Putamen (tissue), 1 donor: ENCODE results near the gene CFAP61.
A peak's percentile ranks its signal among the peaks of the same experiment; 100 is the strongest.

Experiments
- DNase-seq: peaks from one replicate; pipeline ENCODE4 v3.0.0-alpha.2; 2016; ENCODE audit warnings: low spot score

The CFAP61 gene

GRCh38 chr20:20398123-20398522 lies 345.8 kb downstream of the CFAP61 start:
- DNase-seq: no peak

- DNase-seq: no peak
These were observed 347.5 kb downstream of the CFAP61 start for GRCh38 chr20:20399531-20400500.

- DNase-seq: no peak
These were observed 349.7 kb downstream of the CFAP61 start for GRCh38 chr20:20401991-20402390.

GRCh38 chr20:20404633-20405032 lies 352.3 kb downstream of the CFAP61 start:
- no peak for DNase-seq

- no peak for DNase-seq
These were observed 353.3 kb downstream of the CFAP61 start for GRCh38 chr20:20405623-20406022.

GRCh38 chr20:20406306-20406705 lies 354.0 kb downstream of the CFAP61 start:
- no peak for DNase-seq

GRCh38 chr20:20407891-20408805 lies 355.8 kb downstream of the CFAP61 start:
- peak; percentile 82 for DNase-seq

GRCh38 chr20:20409331-20409730 lies 357.0 kb downstream of the CFAP61 start:
- DNase-seq: no peak
